SK-N-SH treated with all-trans-retinoic acid at 6 μM for 48 hours (cell line): ENCODE measurements around the gene CYLD.

Source experiments
- ESRRG ChIP-seq: fragments of 250-450 bp; sonication (Bioruptor Pico); IDR thresholded peaks from 2 replicates; pipeline ENCODE4 v1.6.1; 2021; ENCODE audit warnings: mild to moderate bottlenecking
- GLIS3 ChIP-seq: fragments of 250-450 bp; sonication (Bioruptor Pico); IDR thresholded peaks from 2 replicates; pipeline ENCODE4 v1.5.0; 2020; ENCODE audit warnings: mild to moderate bottlenecking, moderate library complexity
- ISL1 ChIP-seq: fragments of 250-450 bp; sonication (Bioruptor Pico); IDR thresholded peaks from 2 replicates; pipeline ENCODE4 v2.1.2; 2022; ENCODE audit warnings: mild to moderate bottlenecking, moderate library complexity
- PATZ1 ChIP-seq: fragments of 250-450 bp; sonication (Bioruptor Pico); IDR thresholded peaks from 2 replicates; pipeline ENCODE4 v1.8.0; 2020; ENCODE audit warnings: mild to moderate bottlenecking, moderate library complexity, borderline replicate concordance
- TOX ChIP-seq: fragments of 250-450 bp; sonication (Bioruptor Pico); IDR thresholded peaks from 2 replicates; pipeline ENCODE4 v1.8.0; 2021; ENCODE audit warnings: mild to moderate bottlenecking, moderate library complexity, borderline replicate concordance
- ZFP30 ChIP-seq: fragments of 450-650 bp; formaldehyde crosslinking; IDR thresholded peaks from 2 replicates; pipeline ENCODE4 v1.5.0; 2022; ENCODE audit warnings: mild to moderate bottlenecking, moderate library complexity

- no peak for TF ChIP-seq PATZ1 (CRISPR knock-in tag)
- TF ChIP-seq ZFP30 (CRISPR knock-in tag): no peak
- TF ChIP-seq ESRRG (CRISPR knock-in tag): no peak
- TF ChIP-seq ISL1: no peak
- TF ChIP-seq GLIS3 (CRISPR knock-in tag): no peak
- TF ChIP-seq TOX: no peak
Measured at GRCh38 chr16:50741225-50741780, 583 bp upstream of the CYLD start.
